Vagina (tissue), 2 donors: ENCODE results near the gene ARMC3. TPM values are rescaled to one million over a fixed set of nuclear protein-coding genes. Genes with fewer than 3 reads are reported as not detected.
"Not testable (repeated sequence)": the region's sequence is repeated elsewhere in the genome, so short reads cannot be mapped to it uniquely, and the experiment has no call there.

ENCODE experiments used
- DNase-seq, 2 donors: peaks; one replicate each; pipeline ENCODE4 v3.0.0-alpha.2; 2017; ENCODE audit errors: extremely low spot score in 2 of 2
- H3K27ac ChIP-seq: fragments of 200-600 bp; sonication (generic); one replicate; pipeline ENCODE4 v1.5.1; 2019
- H3K27me3 ChIP-seq: fragments of 200-600 bp; sonication (generic); one replicate; pipeline ENCODE4 v1.5.1; 2019
- H3K36me3 ChIP-seq, 2 donors: fragments of 200-600 bp; sonication (generic); one replicate each; pipeline ENCODE4 v1.5.1; 2017 to 2019
- H3K4me1 ChIP-seq: fragments of 200-600 bp; sonication (generic); one replicate; pipeline ENCODE4 v1.5.1; 2019
- H3K4me3 ChIP-seq, 2 donors: fragments of 200-600 bp; sonication (generic); 1 replicate in 1 of 2; 2 replicates in 1 of 2; pipeline ENCODE4 v1.5.1; 2016 to 2019
- H3K9me3 ChIP-seq: fragments of 200-600 bp; sonication (generic); one replicate; pipeline ENCODE4 v1.5.1; 2019
- CTCF ChIP-seq, 3 experiments: fragments of 450-650 bp in 2 of 3; fragments of 200-600 bp in 1 of 3; sonication (generic) in 1 of 3; IDR thresholded peaks; one replicate each; pipeline ENCODE4 v1.5.1; 2017 to 2019; ENCODE audit warnings: antibody characterized with exemption in 3 of 3, mild to moderate bottlenecking in 2 of 3, moderate library complexity in 2 of 3
- POLR2A ChIP-seq, 2 donors: fragments of 450-650 bp; IDR thresholded peaks; one replicate each; pipeline ENCODE4 v1.6.1; 2017; ENCODE audit warnings: antibody characterized with exemption in 2 of 2, mild to moderate bottlenecking in 2 of 2, moderate library complexity in 2 of 2
- POLR2AphosphoS5 ChIP-seq, 2 donors: sonication (generic); formaldehyde crosslinking; IDR thresholded peaks; one replicate each; pipeline ENCODE4 v1.9.0; 2017; ENCODE audit warnings: antibody characterized with exemption in 2 of 2, mild to moderate bottlenecking in 2 of 2, low read depth in 1 of 2; ENCODE audit not compliant: insufficient read depth in 1 of 2
- intact Hi-C: fragments of 100-400 bp; cut with DNase I; formaldehyde crosslinking; loops from one replicate; pipeline ENCODE4 v1.15.1; 2023
- total RNA-seq: library from RNA; depleted of rRNA; stranded (reverse); fragments of >200 nt; gene quantifications from one replicate; pipeline ENCODE4 v1.2.3, GENCODE V29; 2016

The ARMC3 gene
- total RNA-seq, 1 donor from 2014 or later, result not detected

DNA sequence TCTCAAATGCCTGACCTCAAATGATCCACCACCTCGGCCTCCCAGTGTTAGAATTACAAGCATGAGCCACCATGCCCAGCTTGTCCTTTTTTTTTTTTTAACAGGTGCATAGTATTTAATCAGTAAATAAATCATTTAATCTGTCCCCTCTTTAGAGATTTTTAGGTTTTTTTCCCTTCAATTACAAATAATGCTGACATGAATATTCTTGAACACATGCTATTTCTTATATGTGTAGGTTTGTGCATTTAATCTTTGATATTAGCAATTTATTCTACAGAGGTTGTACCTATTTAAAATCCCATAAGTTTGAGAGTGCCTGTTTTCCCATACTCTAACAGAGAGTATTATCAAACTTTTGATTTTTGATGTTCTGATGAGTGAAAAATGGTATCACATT is 24.2 kb upstream of the ARMC3 start:
- Histone ChIP-seq H3K27ac (no peak overlapping the region), H3K9me3 (no peaks in the 10 kb centered on the region), H3K36me3 (no peaks in the 10 kb centered on the region), H3K4me3 (no peak overlapping the region), H3K27me3 (no peaks in the 10 kb centered on the region), H3K4me1 (no peaks in the 10 kb centered on the region)
- TF ChIP-seq POLR2AphosphoS5 (IDR thresholded peaks at IDR 0.05; ENCODE audit: insufficient read depth in 1 of 2, low read depth in 1 of 2) (no peak), CTCF (IDR thresholded peaks at IDR 0.05) (no peak), POLR2A (IDR thresholded peaks at IDR 0.05) (no peak)
- intact Hi-C loops, result no loop called here
- no peak for DNase-seq

DNA sequence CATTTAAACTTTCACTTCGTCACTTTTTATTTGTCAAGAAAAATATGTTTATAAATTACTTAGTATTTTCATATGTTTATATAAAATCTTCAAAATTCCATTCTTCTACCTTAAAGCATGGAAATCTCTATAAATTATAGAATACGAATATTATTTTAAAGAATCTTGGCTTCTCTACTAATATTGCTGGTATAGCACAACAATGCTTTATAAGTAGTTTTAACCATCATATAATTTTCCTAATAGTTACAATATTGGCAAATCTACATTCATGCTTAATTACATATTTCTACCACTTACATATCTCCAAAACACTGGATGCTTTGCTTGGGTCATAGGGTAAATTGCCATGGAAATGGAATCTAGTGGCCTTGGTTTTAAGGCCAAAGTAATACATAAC is 21.1 kb upstream of the ARMC3 start:
- Histone ChIP-seq H3K36me3 (no peaks in the 10 kb centered on the region), H3K27ac (no peak overlapping the region), H3K4me3 (no peak overlapping the region), H3K9me3 (no peaks in the 10 kb centered on the region), H3K4me1 (no peaks in the 10 kb centered on the region), H3K27me3 (no peaks in the 10 kb centered on the region)
- intact Hi-C loops, result no loop called here
- no peak for DNase-seq
- no peak for TF ChIP-seq POLR2AphosphoS5 (IDR thresholded peaks at IDR 0.05; ENCODE audit: insufficient read depth in 1 of 2, low read depth in 1 of 2)
- TF ChIP-seq POLR2A (IDR thresholded peaks at IDR 0.05), result no peak
- no peak for TF ChIP-seq CTCF (IDR thresholded peaks at IDR 0.05)

DNA sequence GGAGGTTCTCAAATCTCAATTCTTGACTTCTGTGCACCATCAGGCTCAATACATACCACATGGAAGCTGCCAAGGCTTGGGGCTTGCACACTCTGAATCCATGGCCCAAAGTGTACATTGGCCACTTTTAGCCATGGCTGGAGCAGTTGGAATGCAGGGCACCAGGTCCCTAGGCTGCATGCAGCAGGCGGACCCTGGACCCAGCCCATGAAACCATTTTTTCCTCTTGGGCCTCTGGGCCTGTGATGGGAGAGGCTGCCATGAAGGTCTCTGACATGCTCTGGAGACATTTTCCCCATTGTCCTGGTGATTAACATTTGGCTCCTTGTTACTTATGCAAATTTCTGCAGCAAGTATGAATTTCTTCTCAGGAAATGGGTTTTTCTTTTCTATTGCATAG is 19.0 kb upstream of the ARMC3 start:
- Histone ChIP-seq H3K36me3 (no peaks in the 10 kb centered on the region), H3K9me3 (no peaks in the 10 kb centered on the region), H3K4me3 (no peak overlapping the region), H3K4me1 (no peaks in the 10 kb centered on the region), H3K27me3 (no peaks in the 10 kb centered on the region), H3K27ac (no peak overlapping the region)
- DNase-seq, result no peak
- TF ChIP-seq POLR2A (IDR thresholded peaks at IDR 0.05) (no peak), CTCF (IDR thresholded peaks at IDR 0.05) (no peak), POLR2AphosphoS5 (IDR thresholded peaks at IDR 0.05; ENCODE audit: insufficient read depth in 1 of 2, low read depth in 1 of 2) (no peak)
- intact Hi-C loops, result no loop called here

DNA sequence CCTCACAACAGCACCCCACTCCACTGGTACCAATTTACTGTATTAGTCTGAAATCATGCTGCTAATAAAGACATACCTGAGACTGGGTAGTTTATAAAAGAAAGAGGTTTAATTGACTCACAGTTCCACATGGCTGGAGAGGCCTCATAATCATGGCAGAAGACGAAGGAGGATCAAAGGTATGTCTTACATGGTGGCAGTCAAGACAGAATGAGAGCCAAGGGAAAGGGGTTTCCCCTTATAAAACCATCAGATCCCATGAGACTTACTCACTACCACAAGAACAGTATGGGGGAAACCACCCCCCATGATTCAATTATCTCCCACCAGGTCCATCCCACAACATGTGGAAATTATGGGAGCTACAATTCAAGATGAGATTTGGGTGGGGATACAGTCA is 18.2 kb upstream of the ARMC3 start:
- intact Hi-C loops, H3K27me3 ChIP-seq, H3K4me1 ChIP-seq, H3K4me3 ChIP-seq, H3K27ac ChIP-seq, DNase-seq, H3K36me3 ChIP-seq, H3K9me3 ChIP-seq: not testable (repeated sequence)

DNA sequence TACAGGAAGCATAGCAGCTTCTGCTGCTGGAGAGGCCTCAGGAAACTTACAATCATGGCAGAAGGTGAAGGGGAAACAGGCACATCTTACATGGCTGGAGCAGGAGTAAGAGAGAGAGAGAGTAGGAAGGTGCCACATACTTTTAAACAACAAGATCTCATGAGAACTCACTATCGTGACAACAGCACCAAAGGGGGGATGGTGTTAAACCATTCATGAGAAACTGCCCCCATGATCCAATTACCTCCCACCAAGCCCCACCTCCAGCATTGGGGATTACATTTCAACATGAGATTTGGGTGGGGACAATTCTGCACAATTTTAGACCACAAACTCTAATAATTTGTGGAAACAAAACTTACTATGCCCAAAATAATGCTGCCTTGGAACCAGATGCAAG is 16.8 kb upstream of the ARMC3 start:
- no peak overlapping the region for H3K27ac ChIP-seq
- H3K36me3 ChIP-seq, result no peaks in the 10 kb centered on the region
- DNase-seq, result no peak
- intact Hi-C loops, result no loop called here
- TF ChIP-seq POLR2A (IDR thresholded peaks at IDR 0.05) (no peak), CTCF (IDR thresholded peaks at IDR 0.05) (no peak), POLR2AphosphoS5 (IDR thresholded peaks at IDR 0.05; ENCODE audit: insufficient read depth in 1 of 2, low read depth in 1 of 2) (no peak)
- no peaks in the 10 kb centered on the region for H3K9me3 ChIP-seq
- H3K4me1 ChIP-seq, result no peaks in the 10 kb centered on the region
- no peak overlapping the region for H3K4me3 ChIP-seq
- no peaks in the 10 kb centered on the region for H3K27me3 ChIP-seq
